Measurements from ENCODE around the gene HOATZ. TPM values are rescaled to one million over a fixed set of nuclear protein-coding genes. Genes with fewer than 3 reads are reported as not detected.

Gene HOATZ
- total and polyA plus RNA-seq, 5 donors = not detected

DNA sequence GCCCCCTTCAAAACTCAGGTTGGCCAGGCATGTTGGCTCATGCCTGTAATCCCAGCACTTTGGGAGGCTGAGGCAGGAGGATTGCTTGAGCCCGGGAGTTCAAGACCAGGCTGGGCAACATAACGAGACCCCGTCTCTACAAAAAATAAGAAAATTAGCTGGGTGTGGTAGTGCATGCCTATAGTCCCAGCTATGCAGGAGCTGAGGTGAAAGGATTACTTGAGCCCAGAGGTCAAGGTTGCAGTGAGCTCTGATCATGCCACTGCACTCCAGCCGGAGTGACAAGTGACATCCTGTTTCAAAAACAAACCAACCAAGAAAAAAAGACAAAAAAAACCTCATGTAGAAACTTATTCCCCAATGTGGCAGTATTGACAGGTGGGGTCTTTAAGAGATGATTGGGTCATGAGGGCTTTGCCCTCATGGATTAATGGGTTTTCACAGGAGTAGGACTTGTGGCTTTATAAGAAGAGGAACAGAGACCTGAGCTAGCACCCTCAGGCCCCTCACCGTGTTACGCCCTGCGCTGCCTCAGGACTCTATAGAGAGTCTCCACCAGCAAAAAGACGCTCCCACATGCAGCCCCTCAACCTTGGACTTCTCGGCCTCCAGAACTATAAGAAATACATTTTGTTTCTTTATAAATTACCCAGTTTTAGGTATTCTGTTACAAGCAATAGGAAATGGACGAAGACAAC is 48.3 kb downstream of the HOATZ start:
- DNase-seq = no peak

GRCh38 chr11:111565114-111565720 is 50.6 kb downstream of the HOATZ start:
- Histone ChIP-seq H3K4me3 (ENCODE audit: low read length) (no peak overlapping the region), H3K27me3 (ENCODE audit: control insufficient read depth, insufficient read depth) (no peaks in the 10 kb centered on the region), H3K4me1 (ENCODE audit: control insufficient read depth, insufficient read depth, low read length) (peaks cover 2% of the 10 kb centered on the region), H3K27ac (ENCODE audit: low read length) (no peak overlapping the region), H3K9me3 (ENCODE audit: control insufficient read depth, low read length) (no peaks in the 10 kb centered on the region)
- ATAC-seq = peak in 1 of 2 donors; percentile 50
- peak; percentile 35 to 68 (median 64) for DNase-seq
- intact Hi-C loops (cut with DNase I) = loop anchor here in 3 of 4 donors (5.0 to 10.0 kb wide), 3 partner anchors 110 to 280 kb away; no protein-coding TSS in a partner anchor
- WGBS = 69% methylated on average over 4 of the region's 4 CpGs

More for the DNA sequence above, 48.3 kb downstream of the HOATZ start:
- Histone ChIP-seq H3K4me3 (ENCODE audit: low read length) (no peak overlapping the region), H3K4me1 (ENCODE audit: control insufficient read depth, insufficient read depth, low read length) (peaks cover 2% of the 10 kb centered on the region), H3K9me3 (ENCODE audit: control insufficient read depth, low read length) (no peaks in the 10 kb centered on the region), H3K27ac (ENCODE audit: low read length) (no peak overlapping the region), H3K27me3 (ENCODE audit: control insufficient read depth, insufficient read depth) (no peaks in the 10 kb centered on the region)
- WGBS = 83% methylated on average over 10 of the region's 10 CpGs
- intact Hi-C loops (cut with DNase I) = loop anchor here in 2 of 4 donors (10.0 kb wide), 2 partner anchors 108 to 282 kb away; no protein-coding TSS in a partner anchor
- ATAC-seq = no peak

GRCh38 chr11:111566324-111566723 is 51.7 kb downstream of the HOATZ start:
- ATAC-seq (no peak), DNase-seq (no peak)
- peaks cover 2% of the 10 kb centered on the region for H3K4me1 ChIP-seq (ENCODE audit: control insufficient read depth, insufficient read depth, low read length)
- no peaks in the 10 kb centered on the region for H3K27me3 ChIP-seq (ENCODE audit: control insufficient read depth, insufficient read depth)
- intact Hi-C loops (cut with DNase I) = loop anchor here in 3 of 4 donors (5.0 to 10.0 kb wide), 3 partner anchors 112 to 278 kb away; no protein-coding TSS in a partner anchor
- 81% methylated on average over 7 of the region's 7 CpGs for WGBS
- H3K27ac ChIP-seq (ENCODE audit: low read length) = no peak overlapping the region
- no peaks in the 10 kb centered on the region for H3K9me3 ChIP-seq (ENCODE audit: control insufficient read depth, low read length)
- no peak overlapping the region for H3K4me3 ChIP-seq (ENCODE audit: low read length)

DNA sequence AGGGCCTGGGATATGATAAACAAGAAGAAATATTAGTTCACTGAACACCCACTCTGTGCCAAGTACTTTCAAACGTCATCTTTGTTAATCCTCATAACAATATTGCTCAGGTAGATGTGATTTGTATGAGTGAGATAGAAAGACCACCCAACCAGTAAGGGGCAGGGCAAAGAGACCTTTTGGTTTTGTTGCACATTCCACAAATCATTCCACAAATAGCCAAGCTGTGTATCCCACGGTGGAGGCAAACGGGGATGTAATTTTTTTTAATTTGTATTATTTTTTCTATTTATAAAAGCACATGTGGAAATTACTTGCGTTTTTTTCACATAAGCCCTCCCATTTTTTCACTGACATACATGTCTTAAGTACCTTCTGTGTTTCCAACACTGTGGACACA is 54.9 kb downstream of the HOATZ start:
- 68% methylated on average over 4 of the region's 4 CpGs for WGBS
- intact Hi-C loops (cut with DNase I) = loop anchor here in 3 of 4 donors (5.0 to 10.0 kb wide), 3 partner anchors 115 to 275 kb away; no protein-coding TSS in a partner anchor
- no peaks in the 10 kb centered on the region for H3K27me3 ChIP-seq (ENCODE audit: control insufficient read depth, insufficient read depth)
- H3K27ac ChIP-seq (ENCODE audit: low read length) = no peak overlapping the region
- ATAC-seq (no peak), DNase-seq (no peak)
- H3K4me3 ChIP-seq (ENCODE audit: low read length) = no peak overlapping the region
- peaks cover 2% of the 10 kb centered on the region for H3K4me1 ChIP-seq (ENCODE audit: control insufficient read depth, insufficient read depth, low read length)
- H3K9me3 ChIP-seq (ENCODE audit: control insufficient read depth, low read length) = no peaks in the 10 kb centered on the region

- Histone ChIP-seq H3K27me3 (ENCODE audit: control insufficient read depth, insufficient read depth) (no peaks in the 10 kb centered on the region), H3K27ac (ENCODE audit: low read length) (no peak overlapping the region), H3K9me3 (ENCODE audit: control insufficient read depth, low read length) (no peaks in the 10 kb centered on the region), H3K4me3 (ENCODE audit: low read length) (no peak overlapping the region), H3K4me1 (ENCODE audit: control insufficient read depth, insufficient read depth, low read length) (peaks cover 4% of the 10 kb centered on the region)
- intact Hi-C loops (cut with DNase I) = no loop called here
- ATAC-seq (no peak), DNase-seq (no peak)
- WGBS = 49% methylated on average over 6 of the region's 6 CpGs
These were observed 56.2 kb downstream of the HOATZ start for GRCh38 chr11:111570796-111571195.

DNA sequence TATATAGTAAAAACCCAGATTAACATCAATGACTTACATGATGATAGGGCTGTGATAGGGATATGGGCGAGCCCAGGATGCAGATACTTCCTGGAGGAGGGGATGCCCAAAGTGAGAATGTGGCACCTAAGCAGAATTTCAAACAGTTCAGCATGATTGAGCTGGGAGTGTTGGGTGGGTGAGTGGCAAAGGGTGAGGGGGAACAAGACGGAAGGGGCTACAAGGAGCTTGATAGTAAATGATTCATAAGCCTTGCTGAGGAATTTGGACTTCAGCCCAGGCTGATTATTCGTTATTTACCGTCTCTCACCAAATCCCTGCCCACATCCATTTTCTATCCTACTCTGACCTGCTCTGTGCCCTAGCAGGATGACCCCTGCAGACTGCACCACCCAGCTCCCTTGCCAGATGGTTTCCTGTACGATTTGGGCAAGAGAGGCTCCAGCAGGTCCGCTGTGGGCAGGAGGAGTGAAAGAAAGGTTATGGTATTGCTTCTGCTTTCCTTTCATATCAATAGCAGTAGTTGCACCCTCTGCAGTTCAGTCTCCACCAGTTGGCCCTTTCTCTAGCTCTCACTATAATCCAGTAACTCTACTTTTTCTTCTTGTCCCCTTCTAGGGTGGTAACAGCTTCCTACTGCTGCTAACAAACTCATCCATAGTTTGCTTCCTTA is 57.4 kb downstream of the HOATZ start:
- DNase-seq (no peak), ATAC-seq (no peak)
- H3K27me3 ChIP-seq (ENCODE audit: control insufficient read depth, insufficient read depth) = no peaks in the 10 kb centered on the region
- H3K4me3 ChIP-seq (ENCODE audit: low read length) = no peak overlapping the region
- H3K9me3 ChIP-seq (ENCODE audit: control insufficient read depth, low read length) = no peaks in the 10 kb centered on the region
- H3K4me1 ChIP-seq (ENCODE audit: control insufficient read depth, insufficient read depth, low read length) = peaks cover 4% of the 10 kb centered on the region
- intact Hi-C loops (cut with DNase I) = no loop called here
- no peak overlapping the region for H3K27ac ChIP-seq (ENCODE audit: low read length)
- WGBS = 48% methylated on average over 6 of the region's 6 CpGs

GRCh38 chr11:111572581-111572980 is 58.0 kb downstream of the HOATZ start:
- peaks cover 4% of the 10 kb centered on the region for H3K4me1 ChIP-seq (ENCODE audit: control insufficient read depth, insufficient read depth, low read length)
- 95% methylated on average over 3 of the region's 3 CpGs for WGBS
- H3K9me3 ChIP-seq (ENCODE audit: control insufficient read depth, low read length) = no peaks in the 10 kb centered on the region
- no peak overlapping the region for H3K27ac ChIP-seq (ENCODE audit: low read length)
- no peak overlapping the region for H3K4me3 ChIP-seq (ENCODE audit: low read length)
- intact Hi-C loops (cut with DNase I) = no loop called here
- ATAC-seq = no peak
- no peaks in the 10 kb centered on the region for H3K27me3 ChIP-seq (ENCODE audit: control insufficient read depth, insufficient read depth)
- no peak for DNase-seq

DNA sequence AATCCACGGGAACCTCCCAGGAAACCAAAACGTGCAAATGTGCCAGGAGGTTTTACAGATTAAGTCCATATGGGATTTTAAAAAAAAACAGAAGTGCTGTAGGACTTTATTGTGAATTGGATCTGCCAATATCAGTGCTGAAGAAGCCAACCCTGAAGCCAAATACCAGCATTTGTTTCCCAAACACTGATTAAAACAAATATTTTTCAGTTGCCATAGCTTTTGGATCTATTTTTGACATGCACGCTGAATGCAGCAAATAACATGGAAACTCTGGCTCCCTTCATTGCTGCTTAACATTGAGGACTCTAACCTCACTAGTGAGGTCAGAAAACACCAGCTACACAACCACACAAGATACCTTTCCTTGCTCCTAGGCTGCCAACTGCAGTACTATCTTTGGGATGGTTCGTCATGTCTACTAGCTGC is 59.3 kb downstream of the HOATZ start:
- WGBS = 15% methylated on average over 4 of the region's 4 CpGs
- Histone ChIP-seq H3K9me3 (ENCODE audit: control insufficient read depth, low read length) (no peaks in the 10 kb centered on the region), H3K4me3 (ENCODE audit: low read length) (peak overlapping the region; percentile 48), H3K27ac (ENCODE audit: low read length) (peak overlapping the region; percentile 14), H3K27me3 (ENCODE audit: control insufficient read depth, insufficient read depth) (no peaks in the 10 kb centered on the region), H3K4me1 (ENCODE audit: control insufficient read depth, insufficient read depth, low read length) (peaks cover 4% of the 10 kb centered on the region)
- DNase-seq (no peak), ATAC-seq (peak; percentile 87 to 90)
- intact Hi-C loops (cut with DNase I) = no loop called here

DNA sequence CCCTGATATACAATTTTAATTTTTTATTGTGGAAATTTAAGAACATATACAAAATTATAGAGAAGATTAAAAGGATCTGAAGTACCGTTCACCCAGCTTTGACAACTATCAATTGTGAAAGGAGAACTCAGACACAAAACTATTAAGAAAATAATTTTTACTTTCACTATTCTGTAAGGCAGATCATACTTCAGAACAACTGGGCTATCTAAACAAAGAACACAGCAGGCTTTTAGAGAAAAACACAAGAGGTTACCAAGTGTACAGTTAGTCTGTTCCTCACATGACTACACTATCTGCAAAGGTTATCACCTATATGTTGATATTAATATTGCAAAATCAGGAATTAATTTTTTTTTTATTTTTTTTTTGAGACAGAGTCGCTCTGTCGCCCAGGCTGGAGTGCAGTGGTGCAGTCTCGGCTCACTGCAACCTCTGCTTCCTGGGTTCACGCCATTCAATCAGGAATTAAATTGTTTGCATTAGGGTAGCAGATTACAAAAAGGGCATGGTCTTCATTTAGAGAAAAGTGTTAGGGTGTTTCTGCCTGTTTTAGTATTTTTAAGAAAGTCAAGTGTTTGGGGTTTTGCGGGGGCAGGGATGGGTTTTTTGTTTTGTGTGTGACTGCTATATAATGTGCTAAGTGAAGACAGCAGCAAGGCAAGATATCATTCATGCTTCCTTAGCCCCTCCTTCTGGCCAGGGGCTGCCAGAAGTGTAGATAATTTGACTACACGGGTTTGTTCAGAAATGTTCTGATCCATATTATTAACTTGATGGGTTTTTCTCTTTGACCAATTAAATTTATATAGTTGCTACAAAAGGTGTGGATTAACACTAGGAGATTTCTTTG is 60.0 kb downstream of the HOATZ start:
- intact Hi-C loops (cut with DNase I) = no loop called here

GRCh38 chr11:111575740-111576139 is 61.2 kb downstream of the HOATZ start:
- intact Hi-C loops (cut with DNase I) = no loop called here
- ATAC-seq (no peak), DNase-seq (no peak)
- Histone ChIP-seq H3K27ac (ENCODE audit: low read length) (no peak overlapping the region), H3K27me3 (ENCODE audit: control insufficient read depth, insufficient read depth) (no peaks in the 10 kb centered on the region), H3K4me3 (ENCODE audit: low read length) (no peak overlapping the region), H3K9me3 (ENCODE audit: control insufficient read depth, low read length) (no peaks in the 10 kb centered on the region), H3K4me1 (ENCODE audit: control insufficient read depth, insufficient read depth, low read length) (peaks cover 4% of the 10 kb centered on the region)
- 88% methylated on average over 6 of the region's 6 CpGs for WGBS

More for the DNA sequence above, 60.0 kb downstream of the HOATZ start:
- DNase-seq = no peak
- Histone ChIP-seq H3K4me3 (ENCODE audit: low read length) (peak overlapping the region; percentile 48), H3K4me1 (ENCODE audit: control insufficient read depth, insufficient read depth, low read length) (peaks cover 4% of the 10 kb centered on the region), H3K9me3 (ENCODE audit: control insufficient read depth, low read length) (no peaks in the 10 kb centered on the region), H3K27me3 (ENCODE audit: control insufficient read depth, insufficient read depth) (no peaks in the 10 kb centered on the region), H3K27ac (ENCODE audit: low read length) (no peak overlapping the region)
- 29% methylated on average over 7 of the region's 7 CpGs for WGBS
- ATAC-seq = peak; percentile 41 to 56

Data from right cardiac atrium (tissue), 5 donors.